ENCODE data around the gene VAC14.

- no peak for TF ChIP-seq CTCF (conservative IDR thresholded peaks at IDR 0.05; ENCODE audit: low read length)
- no peak for TF ChIP-seq EZH2phosphoT487 (IDR thresholded peaks at IDR 0.05; ENCODE audit: borderline replicate concordance)
Observed at GRCh38 chr16:70660672-70661350, 140.1 kb downstream of the VAC14 start.
